OCI-LY7 (cell line): ENCODE data around the gene SERPINF2. TPM values are rescaled to one million over a fixed set of nuclear protein-coding genes. Genes with fewer than 3 reads are reported as not detected.
"Not testable (repeated sequence)": the region's sequence is repeated elsewhere in the genome, so short reads cannot be mapped to it uniquely, and the experiment has no call there.

ENCODE experiments used
- BruUV-seq: library from RNA; stranded (reverse); fragments of 400-500 nt; replicated peaks from 2 replicates; lab custom pipeline; 2021; lab: Mats Ljungman, UMichigan
- CTCF ChIA-PET: fragments of 300-600 bp; sonication (Branson Sonifier 250); formaldehyde crosslinking; loops from one replicate; lab custom pipeline; 2022; ENCODE audit warnings: antibody characterized with exemption; ENCODE audit not compliant: unreplicated experiment; lab: Charles Lee
- POLR2A ChIA-PET: fragments of 300-600 bp; sonication (Branson Sonifier 250); formaldehyde crosslinking; loops from one replicate; lab custom pipeline; 2022; ENCODE audit warnings: antibody characterized with exemption; lab: Charles Lee
- DNase-seq: peaks from one replicate; pipeline ENCODE4 v3.0.0-alpha.2; 2015; ENCODE audit warnings: low spot score
- H2AFZ ChIP-seq: fragments of 200-600 bp; sonication (generic), shearing (Covaris generic); 2 replicates; pipeline ENCODE4 v1.6.1; 2014; ENCODE audit warnings: mild to moderate bottlenecking, antibody characterized with exemption, low read length, moderate library complexity
- H3K27ac ChIP-seq: fragments of 200-600 bp; sonication (generic); 2 replicates; pipeline ENCODE4 v1.5.1; 2014; ENCODE audit warnings: mixed run types, low read depth, mild to moderate bottlenecking, moderate library complexity, low read length, inconsistent platforms; ENCODE audit not compliant: poor library complexity, severe bottlenecking
- H3K36me3 ChIP-seq: fragments of 200-600 bp; sonication (generic); 2 replicates; pipeline ENCODE4 v1.6.1; 2014; ENCODE audit warnings: mild to moderate bottlenecking, antibody characterized with exemption, low read length, moderate library complexity, mixed read lengths; ENCODE audit not compliant: insufficient read depth
- H3K4me1 ChIP-seq: fragments of 200-600 bp; sonication (generic); 2 replicates; pipeline ENCODE4 v1.5.1; 2014; ENCODE audit warnings: mild to moderate bottlenecking, low read length; ENCODE audit not compliant: insufficient read depth, poor library complexity, severe bottlenecking
- H3K4me2 ChIP-seq: fragments of 200-600 bp; sonication (generic); 2 replicates; pipeline ENCODE4 v1.6.1; 2014; ENCODE audit warnings: mild to moderate bottlenecking, low read length
- H3K4me3 ChIP-seq: fragments of 200-600 bp; sonication (generic); 2 replicates; pipeline ENCODE4 v1.5.1; 2014; ENCODE audit warnings: mild to moderate bottlenecking, low read depth, low read length; ENCODE audit not compliant: poor library complexity, severe bottlenecking
- H3K79me2 ChIP-seq: fragments of 200-600 bp; sonication (generic); 2 replicates; pipeline ENCODE4 v1.6.1; 2016; ENCODE audit warnings: low read depth, mild to moderate bottlenecking, low read length, moderate library complexity, mixed read lengths; ENCODE audit not compliant: insufficient read depth
- H3K9me2 ChIP-seq: fragments of 200-600 bp; sonication (generic); 2 replicates; pipeline ENCODE4 v1.6.1; 2016; ENCODE audit warnings: mild to moderate bottlenecking, low read length, mixed read lengths; ENCODE audit not compliant: insufficient read depth
- H3K9me3 ChIP-seq: fragments of 200-600 bp; sonication (generic); 2 replicates; pipeline ENCODE4 v1.6.1; 2014; ENCODE audit warnings: mild to moderate bottlenecking, mixed run types, low read length, mixed read lengths
- H4K20me1 ChIP-seq: fragments of 200-600 bp; sonication (generic); 2 replicates; pipeline ENCODE4 v1.6.1; 2014; ENCODE audit warnings: mild to moderate bottlenecking, antibody characterized with exemption, low read length, moderate library complexity, mixed read lengths; ENCODE audit not compliant: insufficient read depth
- EZH2phosphoT487 ChIP-seq: fragments of 200-600 bp; sonication (generic); IDR thresholded peaks from 2 replicates; pipeline ENCODE4 v1.6.1; 2018; ENCODE audit warnings: low read depth, borderline replicate concordance, mild to moderate bottlenecking, mixed run types, antibody characterized with exemption, low read length, moderate library complexity, mixed read lengths
- intact Hi-C: fragments of 100-400 bp; cut with micrococcal nuclease; formaldehyde crosslinking; loops from one replicate; pipeline ENCODE4 v1.10.0; 2022; ENCODE audit not compliant: unreplicated experiment
- total RNA-seq, 2 experiments: library from RNA; depleted of rRNA in 1 of 2; stranded (reverse); fragments of >200 nt in 1 of 2; shearing (Covaris generic) in 1 of 2; gene quantifications; 2 replicates each; pipeline ENCODE4 v1.2.3, GENCODE V29; 2014 to 2022
- TF ChIP-seq, protein P1 (sequence below): fragments of 200-600 bp; sonication (generic); conservative IDR thresholded peaks from 2 replicates; pipeline ENCODE4 v1.5.1; 2014; ENCODE audit warnings: mild to moderate bottlenecking, antibody characterized with exemption, low read length, moderate library complexity, mixed read lengths

Gene SERPINF2
- total RNA-seq, 2 experiments from 2014 or later, result 0.38 to 1.0 TPM

DNA sequence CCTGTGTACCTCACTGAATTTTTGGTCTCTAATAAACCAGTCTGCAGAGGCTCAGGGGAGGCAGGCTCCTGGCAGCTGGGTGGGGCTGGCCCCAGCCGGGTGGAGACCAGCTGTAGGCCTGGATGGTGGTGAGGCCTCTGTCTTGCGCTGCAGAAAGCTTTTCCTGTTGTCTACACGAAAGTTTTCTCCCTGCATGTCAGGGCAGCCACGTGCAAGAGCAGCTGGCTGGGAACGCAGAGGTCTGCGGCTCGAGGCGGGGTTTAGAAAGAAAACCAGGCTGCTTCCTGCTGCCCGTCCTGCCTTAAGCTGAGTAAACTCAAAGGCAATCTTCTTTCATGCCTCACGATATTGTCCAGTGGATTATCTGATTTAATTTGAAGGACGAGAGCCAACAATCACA is 21.6 kb downstream of the SERPINF2 start:
- no peak overlapping the region for H3K4me3 ChIP-seq
- TF ChIP-seq, protein P1, sequence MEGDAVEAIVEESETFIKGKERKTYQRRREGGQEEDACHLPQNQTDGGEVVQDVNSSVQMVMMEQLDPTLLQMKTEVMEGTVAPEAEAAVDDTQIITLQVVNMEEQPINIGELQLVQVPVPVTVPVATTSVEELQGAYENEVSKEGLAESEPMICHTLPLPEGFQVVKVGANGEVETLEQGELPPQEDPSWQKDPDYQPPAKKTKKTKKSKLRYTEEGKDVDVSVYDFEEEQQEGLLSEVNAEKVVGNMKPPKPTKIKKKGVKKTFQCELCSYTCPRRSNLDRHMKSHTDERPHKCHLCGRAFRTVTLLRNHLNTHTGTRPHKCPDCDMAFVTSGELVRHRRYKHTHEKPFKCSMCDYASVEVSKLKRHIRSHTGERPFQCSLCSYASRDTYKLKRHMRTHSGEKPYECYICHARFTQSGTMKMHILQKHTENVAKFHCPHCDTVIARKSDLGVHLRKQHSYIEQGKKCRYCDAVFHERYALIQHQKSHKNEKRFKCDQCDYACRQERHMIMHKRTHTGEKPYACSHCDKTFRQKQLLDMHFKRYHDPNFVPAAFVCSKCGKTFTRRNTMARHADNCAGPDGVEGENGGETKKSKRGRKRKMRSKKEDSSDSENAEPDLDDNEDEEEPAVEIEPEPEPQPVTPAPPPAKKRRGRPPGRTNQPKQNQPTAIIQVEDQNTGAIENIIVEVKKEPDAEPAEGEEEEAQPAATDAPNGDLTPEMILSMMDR, result no peak
- TF ChIP-seq EZH2phosphoT487, result no peak
- no peaks in the 10 kb centered on the region for H3K36me3 ChIP-seq
- ChIA-PET POLR2A (no interaction called here), CTCF (no interaction called here)
- no peaks in the 10 kb centered on the region for H3K9me2 ChIP-seq
- intact Hi-C loops, result no loop called here
- no peak overlapping the region for H3K27ac ChIP-seq
- H3K4me2 ChIP-seq, result no peak overlapping the region
- no TSS peak for BruUV-seq
- H3K79me2 ChIP-seq, result no peaks in the 10 kb centered on the region
- H4K20me1 ChIP-seq, result no peaks in the 10 kb centered on the region
- no peaks in the 10 kb centered on the region for H3K4me1 ChIP-seq
- DNase-seq, result no peak
- no peaks in the 10 kb centered on the region for H3K9me3 ChIP-seq
- no peak overlapping the region; the same call in 1 of the 2 replicates for H2AFZ ChIP-seq

DNA sequence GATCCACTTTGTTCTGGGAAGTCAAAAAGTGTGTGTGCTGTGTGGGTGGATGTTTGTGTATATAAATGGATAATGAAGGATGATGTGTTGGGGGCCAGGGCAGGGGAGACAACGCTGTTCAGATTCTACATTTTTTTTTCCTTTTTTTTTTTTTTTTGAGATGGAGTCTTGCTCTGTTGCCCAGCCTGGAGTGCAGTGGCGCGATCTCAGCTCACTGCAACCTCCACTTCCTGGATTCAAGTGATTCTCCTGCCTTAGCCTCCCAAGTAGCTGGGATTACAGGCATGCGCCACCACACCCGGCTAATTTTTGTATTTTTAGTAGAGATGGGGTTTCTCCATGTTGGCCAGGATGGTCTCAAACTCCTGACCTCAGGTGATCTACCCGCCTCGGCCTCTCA is 22.0 kb downstream of the SERPINF2 start:
- CTCF ChIA-PET, H3K4me3 ChIP-seq, H3K27ac ChIP-seq, H3K36me3 ChIP-seq, BruUV-seq, H2AFZ ChIP-seq, POLR2A ChIA-PET, H3K4me1 ChIP-seq, intact Hi-C loops, H3K9me2 ChIP-seq, H3K79me2 ChIP-seq, H3K9me3 ChIP-seq, H4K20me1 ChIP-seq, DNase-seq, H3K4me2 ChIP-seq: not testable (repeated sequence)

DNA sequence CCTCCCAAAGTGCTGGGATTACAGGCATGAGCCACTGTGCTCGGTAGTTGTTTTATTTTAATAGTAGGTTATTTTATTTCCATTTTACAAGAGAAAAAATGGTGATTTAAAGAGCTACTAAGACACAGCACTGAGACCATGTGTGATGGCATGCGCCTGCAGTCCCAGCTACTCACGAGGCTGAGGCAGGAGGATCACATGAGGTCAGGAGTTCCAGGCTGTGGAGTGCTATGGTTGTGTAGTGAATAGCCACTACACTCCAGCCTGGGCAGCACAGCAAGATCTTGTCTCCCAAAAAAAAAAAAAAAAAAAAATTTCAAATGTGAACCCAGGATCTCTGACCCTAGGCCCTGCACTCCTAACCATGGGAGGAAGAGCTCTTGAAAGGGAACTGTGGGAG is 22.9 kb downstream of the SERPINF2 start:
- no TSS peak for BruUV-seq
- Histone ChIP-seq H3K9me3 (no peaks in the 10 kb centered on the region), H3K4me2 (no peak overlapping the region), H4K20me1 (no peaks in the 10 kb centered on the region), H2AFZ (no peak overlapping the region), H3K9me2 (no peaks in the 10 kb centered on the region), H3K4me1 (no peaks in the 10 kb centered on the region), H3K79me2 (no peaks in the 10 kb centered on the region), H3K27ac (no peak overlapping the region), H3K36me3 (no peaks in the 10 kb centered on the region), H3K4me3 (no peak overlapping the region)
- POLR2A ChIA-PET, result interaction anchor here (0.7 to 1.3 kb wide), 4 partner anchors 8 to 232 kb away, joined by 3 to 5 read pairs (median 4); partner anchors contain the start of gene SMYD4
- CTCF ChIA-PET, result interaction anchor here (0.8 kb wide), 1 partner anchor 11 kb away, joined by 4 read pairs; no protein-coding TSS in a partner anchor
- no peak for TF ChIP-seq EZH2phosphoT487
- TF ChIP-seq, protein P1, result no peak
- intact Hi-C loops, result no loop called here
- DNase-seq, result no peak
